Right atrium auricular region (tissue), 2 donors: Measurements from ENCODE around the gene RPGRIP1L. TPM values are rescaled to one million over a fixed set of nuclear protein-coding genes. Genes with fewer than 3 reads are reported as not detected.
"Not testable (repeated sequence)": the region's sequence is repeated elsewhere in the genome, so short reads cannot be mapped to it uniquely, and the experiment has no call there.

Experiments
- DNase-seq: peaks from one replicate; pipeline ENCODE4 v3.0.0-alpha.2; 2019; ENCODE audit warnings: low spot score
- H3K27ac ChIP-seq, 2 donors: fragments of 200-600 bp; sonication (generic); 1 replicate in 1 of 2; 2 replicates in 1 of 2; pipeline ENCODE4 v1.5.1; 2016 to 2019
- H3K27me3 ChIP-seq, 2 donors: fragments of 200-600 bp; sonication (generic); one replicate each; pipeline versions ENCODE4 v1.5.1 to v1.6.0; 2017 to 2019
- H3K36me3 ChIP-seq: fragments of 200-600 bp; sonication (generic); one replicate; pipeline ENCODE4 v1.5.1; 2016
- H3K4me1 ChIP-seq, 2 donors: fragments of 200-600 bp; sonication (generic); one replicate each; pipeline versions ENCODE4 v1.5.1 to v1.6.0; 2017 to 2019
- H3K4me3 ChIP-seq, 2 donors: fragments of 200-600 bp; sonication (generic); 1 replicate in 1 of 2; 2 replicates in 1 of 2; pipeline ENCODE4 v1.5.1; 2017 to 2019; ENCODE audit warnings: mild to moderate bottlenecking in 1 of 2, moderate library complexity in 1 of 2
- H3K9me3 ChIP-seq, 2 donors: fragments of 200-600 bp; sonication (generic); one replicate each; pipeline ENCODE4 v1.5.1; 2019
- CTCF ChIP-seq, 2 donors: fragments of 200-600 bp; sonication (generic); IDR thresholded peaks; one replicate each; pipeline ENCODE4 v1.5.1; 2019; ENCODE audit warnings: antibody characterized with exemption in 2 of 2
- total RNA-seq, 2 donors: library from RNA; depleted of rRNA; stranded (reverse); fragments of >200 nt; gene quantifications; one replicate each; pipeline ENCODE4 v1.1.0, GENCODE V29; 2016

RPGRIP1L gene
- total RNA-seq, 2 donors from 2014 or later: 1.8 to 2.3 TPM

- Histone ChIP-seq H3K9me3 (no peaks in the 10 kb centered on the region), H3K36me3 (no peaks in the 10 kb centered on the region), H3K27me3 (no peaks in the 10 kb centered on the region), H3K4me1 (no peaks in the 10 kb centered on the region), H3K4me3 (no peak overlapping the region), H3K27ac (no peak overlapping the region)
- DNase-seq: no peak
- TF ChIP-seq CTCF (IDR thresholded peaks at IDR 0.05): no peak
Measured at GRCh38 chr16:53693320-53693719, 10.3 kb downstream of the RPGRIP1L start.

DNA sequence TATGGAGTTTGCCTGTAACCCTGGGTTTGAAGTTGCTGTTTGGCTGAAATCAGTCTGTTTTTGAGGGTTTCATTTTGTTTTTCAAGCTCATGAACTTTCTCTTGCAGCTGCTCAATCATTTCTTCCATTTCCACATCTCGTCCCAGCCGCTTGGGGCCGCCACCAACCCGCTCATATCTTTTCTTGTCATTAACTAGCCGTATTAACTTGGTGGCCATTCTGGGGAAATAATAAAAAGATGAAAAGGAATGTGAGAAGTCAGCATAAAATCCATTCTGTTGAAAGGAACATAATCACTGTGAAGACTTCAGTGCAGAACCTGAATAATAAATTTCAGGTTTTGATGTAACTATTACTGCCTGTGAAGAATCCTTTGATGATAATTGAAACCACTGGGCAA is 11.5 kb downstream of the RPGRIP1L start:
- Histone ChIP-seq H3K27ac (no peak overlapping the region), H3K36me3 (no peaks in the 10 kb centered on the region), H3K9me3 (no peaks in the 10 kb centered on the region), H3K4me1 (no peaks in the 10 kb centered on the region), H3K4me3 (no peak overlapping the region), H3K27me3 (no peaks in the 10 kb centered on the region)
- no peak for DNase-seq
- TF ChIP-seq CTCF (IDR thresholded peaks at IDR 0.05): no peak

- TF ChIP-seq CTCF (IDR thresholded peaks at IDR 0.05): no peak
- Histone ChIP-seq H3K9me3 (no peaks in the 10 kb centered on the region), H3K27me3 (no peaks in the 10 kb centered on the region), H3K4me3 (no peak overlapping the region), H3K36me3 (no peaks in the 10 kb centered on the region), H3K4me1 (no peaks in the 10 kb centered on the region), H3K27ac (no peak overlapping the region)
- no peak for DNase-seq
Measured at GRCh38 chr16:53690771-53691170, 12.9 kb downstream of the RPGRIP1L start.

- TF ChIP-seq CTCF (IDR thresholded peaks at IDR 0.05): no peak
- DNase-seq: no peak
- Histone ChIP-seq H3K27ac (no peak overlapping the region), H3K4me3 (no peak overlapping the region), H3K9me3 (no peaks in the 10 kb centered on the region), H3K36me3 (peaks cover 6% of the 10 kb centered on the region), H3K27me3 (no peaks in the 10 kb centered on the region), H3K4me1 (no peaks in the 10 kb centered on the region)
Measured at GRCh38 chr16:53689636-53690035, 14.0 kb downstream of the RPGRIP1L start.

- TF ChIP-seq CTCF (IDR thresholded peaks at IDR 0.05): no peak
- no peak overlapping the region for H3K27ac ChIP-seq
- no peaks in the 10 kb centered on the region for H3K27me3 ChIP-seq
- peaks cover 6% of the 10 kb centered on the region for H3K36me3 ChIP-seq
- H3K4me3 ChIP-seq: no peak overlapping the region
- no peaks in the 10 kb centered on the region for H3K4me1 ChIP-seq
- no peak for DNase-seq
- no peaks in the 10 kb centered on the region for H3K9me3 ChIP-seq
Measured at GRCh38 chr16:53686710-53687109, 16.9 kb downstream of the RPGRIP1L start.

GRCh38 chr16:53685334-53685733 is 18.3 kb downstream of the RPGRIP1L start:
- H3K9me3 ChIP-seq, H3K27me3 ChIP-seq, H3K36me3 ChIP-seq, DNase-seq, H3K4me1 ChIP-seq, H3K4me3 ChIP-seq, H3K27ac ChIP-seq: not testable (repeated sequence)
